ENCODE results near the gene ESPNL. TPM values are rescaled to one million over a fixed set of nuclear protein-coding genes. Genes with fewer than 3 reads are reported as not detected.

ESPNL gene
- total RNA-seq, 1 donor from 2014 or later = 2.4 TPM

- DNase-seq (ENCODE audit: low spot score) = peak; percentile 65
Measured at GRCh38 chr2:238127165-238128060, 27.3 kb downstream of the ESPNL start.

GRCh38 chr2:238128061-238128440 lies 27.9 kb downstream of the ESPNL start:
- DNase-seq (ENCODE audit: low spot score) = no peak

GRCh38 chr2:238128534-238129001 lies 28.4 kb downstream of the ESPNL start:
- no peak for DNase-seq (ENCODE audit: low spot score)

GRCh38 chr2:238129166-238130010 lies 29.2 kb downstream of the ESPNL start:
- DNase-seq (ENCODE audit: low spot score) = no peak

GRCh38 chr2:238130111-238130695 lies 30.1 kb downstream of the ESPNL start:
- DNase-seq (ENCODE audit: low spot score) = no peak

- DNase-seq (ENCODE audit: low spot score) = no peak
Measured at GRCh38 chr2:238130696-238131628, 30.8 kb downstream of the ESPNL start.

GRCh38 chr2:238131761-238132462 lies 31.8 kb downstream of the ESPNL start:
- DNase-seq (ENCODE audit: low spot score) = no peak

- DNase-seq (ENCODE audit: low spot score) = no peak
Measured at GRCh38 chr2:238132463-238133450, 32.6 kb downstream of the ESPNL start.

GRCh38 chr2:238133499-238134392 lies 33.6 kb downstream of the ESPNL start:
- no peak for DNase-seq (ENCODE audit: low spot score)

GRCh38 chr2:238134393-238134785 lies 34.2 kb downstream of the ESPNL start:
- no peak for DNase-seq (ENCODE audit: low spot score)

GRCh38 chr2:238135601-238136150 lies 35.5 kb downstream of the ESPNL start:
- DNase-seq (ENCODE audit: low spot score) = no peak

GRCh38 chr2:238136820-238137537 lies 36.8 kb downstream of the ESPNL start:
- DNase-seq (ENCODE audit: low spot score) = peak; percentile 56

GRCh38 chr2:238137885-238138284 lies 37.7 kb downstream of the ESPNL start:
- no peak for DNase-seq (ENCODE audit: low spot score)

- DNase-seq (ENCODE audit: low spot score) = no peak
Measured at GRCh38 chr2:238138331-238139195, 38.4 kb downstream of the ESPNL start, which contains the start of gene KLHL30. KLHL30 (plus strand) TSS chr2:238138668; CDS start chr2:238140755, 2,087 bp downstream.

- no peak for DNase-seq (ENCODE audit: low spot score)
Measured at GRCh38 chr2:238139196-238140039, 39.3 kb downstream of the ESPNL start.
